ENCODE results near the gene SLC5A5.

GRCh38 chr19:17866312-17866963, 5.3 kb upstream of the SLC5A5 start:
- TF ChIP-seq CTCF (IDR thresholded peaks at IDR 0.05; ENCODE audit: low read depth, low read length) (no peak), EZH2phosphoT487 (IDR thresholded peaks at IDR 0.05; ENCODE audit: low read depth) (no peak)
